SU-DHL-6 (cell line): ENCODE results near the gene ST6GALNAC3.

Source experiments
- H2AFZ ChIP-seq: fragments of 200-600 bp; sonication (generic); 2 replicates; pipeline ENCODE4 v1.6.1; 2014; ENCODE audit warnings: low read depth, mild to moderate bottlenecking, moderate library complexity, mixed read lengths, antibody characterized with exemption, low read length; ENCODE audit not compliant: severe bottlenecking
- H3F3A ChIP-seq: fragments of 200-600 bp; shearing (Covaris generic); 2 replicates; pipeline ENCODE4 v1.6.0; 2016; ENCODE audit warnings: antibody characterized with exemption, mild to moderate bottlenecking; ENCODE audit not compliant: insufficient read depth
- H3K27ac ChIP-seq: fragments of 200-600 bp; sonication (generic); 2 replicates; pipeline ENCODE4 v1.5.1; 2016; ENCODE audit warnings: low read depth, mild to moderate bottlenecking, low read length, moderate library complexity, mixed read lengths
- H3K27me3 ChIP-seq: fragments of 200-600 bp; sonication (generic), shearing (Covaris generic); 2 replicates; pipeline ENCODE4 v1.6.0; 2014; ENCODE audit warnings: mild to moderate bottlenecking, low read length
- H3K36me3 ChIP-seq: fragments of 200-600 bp; sonication (generic); 2 replicates; pipeline ENCODE4 v1.6.1; 2014; ENCODE audit warnings: mild to moderate bottlenecking, low read length, mixed read lengths
- H3K4me2 ChIP-seq: fragments of 300-600, 200-600 bp; shearing (Covaris generic), sonication (generic); 2 replicates; pipeline ENCODE4 v1.6.0; 2014; ENCODE audit warnings: low read length, low read depth, mild to moderate bottlenecking; ENCODE audit not compliant: poor library complexity, severe bottlenecking
- H3K4me3 ChIP-seq: fragments of 200-600 bp; sonication (generic); 2 replicates; pipeline ENCODE4 v1.5.1; 2014; ENCODE audit warnings: antibody characterized with exemption, low read length, mild to moderate bottlenecking, mixed read lengths; ENCODE audit not compliant: insufficient read depth, poor library complexity, severe bottlenecking
- H3K79me2 ChIP-seq: fragments of 200-600 bp; sonication (generic); 2 replicates; pipeline ENCODE4 v1.6.1; 2014; ENCODE audit warnings: mild to moderate bottlenecking, low read length, moderate library complexity; ENCODE audit not compliant: insufficient read depth
- H3K9ac ChIP-seq: fragments of 200-600 bp; sonication (generic); 2 replicates; pipeline ENCODE4 v1.7.0; 2014; ENCODE audit warnings: mild to moderate bottlenecking, low read length
- H3K9me2 ChIP-seq: fragments of 200-600 bp; sonication (generic); replicated peaks from 2 replicates; pipeline ENCODE4 v1.6.1; 2014; ENCODE audit warnings: low read length; ENCODE audit not compliant: insufficient read depth
- H3K9me3 ChIP-seq: fragments of 200-600 bp; sonication (generic); 2 replicates; pipeline ENCODE4 v1.6.1; 2014; ENCODE audit warnings: low read length, mixed read lengths; ENCODE audit not compliant: insufficient read depth
- H4K20me1 ChIP-seq: fragments of 200-600 bp; sonication (generic); 2 replicates; pipeline ENCODE4 v1.6.1; 2014; ENCODE audit warnings: low read depth, mild to moderate bottlenecking, antibody characterized with exemption, low read length, moderate library complexity, mixed read lengths
- EZH2phosphoT487 ChIP-seq: fragments of 200-600 bp; sonication (generic), shearing (Covaris generic); conservative IDR thresholded peaks from 2 replicates; pipeline ENCODE4 v1.6.1; 2018; ENCODE audit warnings: mild to moderate bottlenecking, antibody characterized with exemption, low read length, moderate library complexity, mixed read lengths
- TF ChIP-seq, protein P1 (sequence below): fragments of 200-600 bp; sonication (generic); IDR thresholded peaks from one replicate; pipeline ENCODE4 v1.5.1; 2017; ENCODE audit warnings: antibody characterized with exemption, mild to moderate bottlenecking, low read length, moderate library complexity; ENCODE audit not compliant: insufficient read depth, poor library complexity, severe bottlenecking

The ST6GALNAC3 gene

DNA sequence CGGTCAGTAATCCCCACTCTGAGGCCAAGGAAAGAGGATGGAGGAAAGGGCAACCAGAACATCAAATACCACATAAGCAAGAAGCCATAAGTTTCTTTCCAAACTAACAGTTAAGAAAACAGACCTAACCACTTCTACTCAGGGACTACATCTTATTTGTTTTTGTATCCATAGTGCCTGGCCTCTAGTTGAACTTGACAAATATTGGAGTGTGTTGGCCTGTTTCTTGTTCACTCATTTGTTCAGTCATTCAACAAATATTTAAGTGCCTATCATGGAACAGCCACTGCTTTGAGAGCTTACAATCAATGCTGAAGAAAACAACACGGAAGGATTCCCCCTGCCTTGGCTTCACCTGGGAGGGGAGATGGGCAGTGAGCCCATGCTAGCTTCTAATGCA lies 69.7 kb downstream of the ST6GALNAC3 start:
- Histone ChIP-seq H3F3A (no peaks in the 10 kb centered on the region), H3K79me2 (no peaks in the 10 kb centered on the region), H3K27ac (no peak overlapping the region), H2AFZ (no peak overlapping the region), H3K4me3 (no peak overlapping the region), H3K9ac (no peak overlapping the region), H4K20me1 (no peaks in the 10 kb centered on the region), H3K4me2 (no peak overlapping the region), H3K36me3 (no peaks in the 10 kb centered on the region), H3K27me3 (no peaks in the 10 kb centered on the region), H3K9me3 (no peaks in the 10 kb centered on the region), H3K9me2 (no peaks in the 10 kb centered on the region)
- TF ChIP-seq, protein P1, sequence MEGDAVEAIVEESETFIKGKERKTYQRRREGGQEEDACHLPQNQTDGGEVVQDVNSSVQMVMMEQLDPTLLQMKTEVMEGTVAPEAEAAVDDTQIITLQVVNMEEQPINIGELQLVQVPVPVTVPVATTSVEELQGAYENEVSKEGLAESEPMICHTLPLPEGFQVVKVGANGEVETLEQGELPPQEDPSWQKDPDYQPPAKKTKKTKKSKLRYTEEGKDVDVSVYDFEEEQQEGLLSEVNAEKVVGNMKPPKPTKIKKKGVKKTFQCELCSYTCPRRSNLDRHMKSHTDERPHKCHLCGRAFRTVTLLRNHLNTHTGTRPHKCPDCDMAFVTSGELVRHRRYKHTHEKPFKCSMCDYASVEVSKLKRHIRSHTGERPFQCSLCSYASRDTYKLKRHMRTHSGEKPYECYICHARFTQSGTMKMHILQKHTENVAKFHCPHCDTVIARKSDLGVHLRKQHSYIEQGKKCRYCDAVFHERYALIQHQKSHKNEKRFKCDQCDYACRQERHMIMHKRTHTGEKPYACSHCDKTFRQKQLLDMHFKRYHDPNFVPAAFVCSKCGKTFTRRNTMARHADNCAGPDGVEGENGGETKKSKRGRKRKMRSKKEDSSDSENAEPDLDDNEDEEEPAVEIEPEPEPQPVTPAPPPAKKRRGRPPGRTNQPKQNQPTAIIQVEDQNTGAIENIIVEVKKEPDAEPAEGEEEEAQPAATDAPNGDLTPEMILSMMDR = no peak
- TF ChIP-seq EZH2phosphoT487 = no peak

DNA sequence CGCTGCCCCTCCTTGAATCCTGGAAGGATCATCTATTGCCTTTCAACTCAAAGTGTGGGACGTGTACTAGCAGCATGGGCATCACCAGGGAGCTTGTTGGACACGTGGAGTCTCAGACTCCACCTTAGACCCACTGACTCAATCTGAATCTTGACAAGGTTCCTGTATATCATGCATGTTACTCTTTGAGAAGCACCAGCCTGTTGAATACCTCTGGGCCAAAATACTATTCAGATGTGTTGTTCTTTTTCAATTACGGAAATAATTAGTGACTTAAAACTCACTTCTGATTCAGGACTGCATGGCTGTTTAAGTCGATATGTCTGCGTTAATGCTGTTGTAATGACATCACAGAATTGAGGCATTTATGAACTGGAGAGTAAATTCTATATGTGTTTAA lies 70.8 kb downstream of the ST6GALNAC3 start:
- no peak overlapping the region for H3K9ac ChIP-seq
- no peak overlapping the region for H3K4me3 ChIP-seq
- no peaks in the 10 kb centered on the region for H3K9me3 ChIP-seq
- H3F3A ChIP-seq = no peaks in the 10 kb centered on the region
- H2AFZ ChIP-seq = no peak overlapping the region
- H3K9me2 ChIP-seq = no peaks in the 10 kb centered on the region
- H3K27ac ChIP-seq = no peak overlapping the region
- no peaks in the 10 kb centered on the region for H3K36me3 ChIP-seq
- TF ChIP-seq, protein P1 = no peak
- TF ChIP-seq EZH2phosphoT487 = no peak
- no peaks in the 10 kb centered on the region for H3K27me3 ChIP-seq
- H3K79me2 ChIP-seq = no peaks in the 10 kb centered on the region
- H4K20me1 ChIP-seq = no peaks in the 10 kb centered on the region
- H3K4me2 ChIP-seq = no peak overlapping the region

DNA sequence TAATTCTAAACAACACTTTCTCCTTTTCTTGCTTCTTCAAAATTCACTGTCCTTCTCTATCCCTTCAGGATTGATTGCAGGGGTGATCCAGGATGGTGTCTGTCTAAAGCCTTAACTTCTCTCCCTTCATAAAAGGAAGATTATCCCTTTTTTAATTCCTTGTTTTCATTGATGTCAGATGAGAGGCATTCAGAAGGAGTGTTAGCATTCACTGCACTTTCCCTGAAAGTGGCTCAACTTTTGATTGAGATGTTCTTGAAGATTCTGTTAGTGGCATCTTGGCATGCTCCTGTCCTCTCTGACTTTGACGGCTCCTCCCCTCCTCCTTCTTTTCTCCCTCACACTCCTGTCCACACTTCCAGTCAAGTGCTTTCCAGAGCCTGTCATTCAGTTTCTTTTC lies 71.6 kb downstream of the ST6GALNAC3 start:
- Histone ChIP-seq H3K4me2 (no peak overlapping the region), H3K9me3 (no peaks in the 10 kb centered on the region), H3K4me3 (no peak overlapping the region), H3K27ac (no peak overlapping the region), H4K20me1 (no peaks in the 10 kb centered on the region), H3F3A (no peaks in the 10 kb centered on the region), H2AFZ (no peak overlapping the region), H3K27me3 (no peaks in the 10 kb centered on the region), H3K9ac (no peak overlapping the region), H3K79me2 (no peaks in the 10 kb centered on the region), H3K9me2 (no peaks in the 10 kb centered on the region), H3K36me3 (no peaks in the 10 kb centered on the region)
- TF ChIP-seq, protein P1 = no peak
- no peak for TF ChIP-seq EZH2phosphoT487

DNA sequence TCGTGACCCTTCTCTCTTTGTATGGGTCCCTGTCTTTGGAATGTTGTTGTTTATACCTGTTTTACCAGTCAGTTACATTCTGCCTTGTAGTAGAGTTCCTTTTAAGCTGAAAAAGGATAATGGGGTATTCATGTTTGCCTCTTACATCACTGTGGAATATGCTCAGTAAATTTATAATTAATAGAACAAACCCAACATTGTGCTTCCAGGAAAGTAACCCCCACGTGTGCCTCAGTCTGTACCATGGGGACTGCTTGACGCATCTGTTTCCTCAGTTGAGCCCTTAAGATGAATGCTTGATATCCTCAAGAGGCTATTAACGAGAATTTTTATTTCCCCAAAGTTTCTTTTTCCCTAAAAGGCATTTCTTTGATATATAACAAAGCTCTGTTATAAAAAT lies 73.4 kb downstream of the ST6GALNAC3 start:
- H4K20me1 ChIP-seq = no peaks in the 10 kb centered on the region
- H3K9ac ChIP-seq = no peak overlapping the region
- no peak overlapping the region for H3K4me2 ChIP-seq
- TF ChIP-seq EZH2phosphoT487 = no peak
- TF ChIP-seq, protein P1 = no peak
- H3K79me2 ChIP-seq = no peaks in the 10 kb centered on the region
- no peaks in the 10 kb centered on the region for H3K27me3 ChIP-seq
- no peaks in the 10 kb centered on the region for H3K36me3 ChIP-seq
- no peak overlapping the region for H3K4me3 ChIP-seq
- no peak overlapping the region for H2AFZ ChIP-seq
- no peaks in the 10 kb centered on the region for H3K9me2 ChIP-seq
- no peaks in the 10 kb centered on the region for H3F3A ChIP-seq
- no peak overlapping the region for H3K27ac ChIP-seq
- H3K9me3 ChIP-seq = no peaks in the 10 kb centered on the region
